ENCODE results near the gene ZBTB42. TPM values are rescaled to one million over a fixed set of nuclear protein-coding genes. Genes with fewer than 3 reads are reported as not detected.
"Not testable (repeated sequence)": the region's sequence is repeated elsewhere in the genome, so short reads cannot be mapped to it uniquely, and the experiment has no call there.

Gene ZBTB42
- total RNA-seq, 2 experiments from 2014 or later = 3.1 to 3.4 TPM

- peaks cover 2% of the 10 kb centered on the region for H3K36me3 Mint-ChIP-seq
- peak overlapping the region; percentile 45 for H3K27ac Mint-ChIP-seq
- intact Hi-C loops (cut with micrococcal nuclease) = no loop called here
- no peak overlapping the region for H3K4me3 Mint-ChIP-seq
- CTCF ChIA-PET = interaction anchor here (2.7 kb wide), 1 partner anchor 45 kb away, joined by 9 read pairs; no protein-coding TSS in a partner anchor
- peaks cover 20% of the 10 kb centered on the region for H3K4me1 Mint-ChIP-seq (ENCODE audit: low read depth)
- POLR2A ChIA-PET = no interaction called here
- no peaks in the 10 kb centered on the region for H3K27me3 Mint-ChIP-seq
- H3K9me3 Mint-ChIP-seq = no peaks in the 10 kb centered on the region
- DNase-seq = no peak
These were observed 12.4 kb downstream of the ZBTB42 start for GRCh38 chr14:104813286-104813685.

DNA sequence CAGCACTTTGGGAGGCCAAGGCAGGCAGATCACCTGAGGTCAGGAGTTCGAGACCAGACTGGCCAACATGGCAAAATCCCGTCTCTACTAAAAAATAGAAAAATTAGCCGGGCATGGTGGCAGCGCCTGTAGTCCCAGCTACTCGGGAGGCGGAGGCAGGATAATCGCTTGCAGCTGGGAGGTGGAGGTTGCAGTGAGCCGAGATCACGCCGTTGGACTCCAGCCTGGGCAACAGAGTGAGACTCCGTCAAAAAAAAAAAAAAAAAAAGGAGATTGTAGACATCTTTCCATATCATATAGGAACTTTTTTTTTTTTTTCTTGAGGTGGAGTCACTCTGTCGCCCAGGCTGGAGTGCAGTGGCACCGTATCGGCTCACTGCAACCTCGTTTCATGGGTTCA is 13.8 kb downstream of the ZBTB42 start:
- POLR2A ChIA-PET; DNase-seq; H3K9me3 Mint-ChIP-seq; H3K36me3 Mint-ChIP-seq; H3K27me3 Mint-ChIP-seq; intact Hi-C loops (cut with micrococcal nuclease): not testable (repeated sequence)
- peak overlapping the region; percentile 88 for H3K27ac Mint-ChIP-seq
- peak overlapping the region; percentile 91 for H3K4me3 Mint-ChIP-seq
- peaks cover 20% of the 10 kb centered on the region for H3K4me1 Mint-ChIP-seq (ENCODE audit: low read depth)
- CTCF ChIA-PET = interaction anchor here (0.7 kb wide), 1 partner anchor 59 kb away, joined by 3 read pairs; no protein-coding TSS in a partner anchor

GRCh38 chr14:104816616-104816884 is 15.6 kb downstream of the ZBTB42 start:
- Mint-ChIP-seq H3K9me3 (no peaks in the 10 kb centered on the region), H3K4me3 (peak overlapping the region; percentile 91), H3K27ac (peak overlapping the region; percentile 87), H3K36me3 (peaks cover 2% of the 10 kb centered on the region), H3K4me1 (ENCODE audit: low read depth) (peaks cover 20% of the 10 kb centered on the region), H3K27me3 (no peaks in the 10 kb centered on the region)
- no peak for DNase-seq
- ChIA-PET CTCF (no interaction called here), POLR2A (no interaction called here)
- intact Hi-C loops (cut with micrococcal nuclease) = no loop called here

- POLR2A ChIA-PET = no interaction called here
- no peak for DNase-seq
- peaks cover 20% of the 10 kb centered on the region for H3K4me1 Mint-ChIP-seq (ENCODE audit: low read depth)
- no peaks in the 10 kb centered on the region for H3K9me3 Mint-ChIP-seq
- intact Hi-C loops (cut with micrococcal nuclease) = no loop called here
- H3K4me3 Mint-ChIP-seq = peak overlapping the region; percentile 8
- H3K27me3 Mint-ChIP-seq = no peaks in the 10 kb centered on the region
- CTCF ChIA-PET = interaction anchor here (1.2 kb wide), 2 partner anchors 18 to 49 kb away, joined by 3 to 4 read pairs; partner anchors contain the start of gene ZBTB42
- H3K27ac Mint-ChIP-seq = no peak overlapping the region
- peaks cover 2% of the 10 kb centered on the region for H3K36me3 Mint-ChIP-seq
These were observed 17.2 kb downstream of the ZBTB42 start for GRCh38 chr14:104817930-104818713.

DNA sequence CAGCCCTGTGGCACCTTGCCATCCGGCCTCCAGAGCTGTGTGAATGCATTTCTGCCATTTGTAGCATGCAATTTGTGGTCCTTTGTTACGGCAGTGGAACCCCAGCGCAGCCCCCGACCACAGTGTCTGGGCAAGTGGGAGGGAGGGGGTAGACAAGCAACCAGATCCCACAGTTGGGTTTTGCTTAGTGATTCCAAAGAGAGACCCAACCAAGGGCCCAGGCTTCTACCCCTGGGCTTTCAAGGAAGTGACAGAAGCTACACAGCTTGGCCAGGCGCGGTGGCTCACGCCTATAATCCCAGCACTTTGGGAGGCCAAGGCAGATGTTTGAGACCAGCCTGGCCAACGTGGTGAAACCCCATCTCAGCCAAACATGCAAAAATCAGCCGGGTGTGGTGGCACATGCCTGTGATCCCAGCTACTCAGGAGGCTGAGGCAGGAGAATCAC is 17.8 kb downstream of the ZBTB42 start:
- Mint-ChIP-seq H3K36me3 (no peaks in the 10 kb centered on the region), H3K4me1 (ENCODE audit: low read depth) (peaks cover 15% of the 10 kb centered on the region), H3K27ac (no peak overlapping the region), H3K27me3 (no peaks in the 10 kb centered on the region), H3K9me3 (no peaks in the 10 kb centered on the region), H3K4me3 (no peak overlapping the region)
- ChIA-PET POLR2A (no interaction called here), CTCF (interaction anchor here (1.0 to 1.2 kb wide), 3 partner anchors 18 to 50 kb away, joined by 3 to 4 read pairs (median 3); partner anchors contain the start of gene ZBTB42)
- DNase-seq = no peak
- intact Hi-C loops (cut with micrococcal nuclease) = no loop called here

GRCh38 chr14:104819361-104819781 is 18.5 kb downstream of the ZBTB42 start:
- Mint-ChIP-seq H3K9me3 (no peaks in the 10 kb centered on the region), H3K27ac (no peak overlapping the region), H3K27me3 (no peaks in the 10 kb centered on the region), H3K36me3 (no peaks in the 10 kb centered on the region), H3K4me3 (no peak overlapping the region), H3K4me1 (ENCODE audit: low read depth) (peaks cover 9% of the 10 kb centered on the region)
- no peak for DNase-seq
- CTCF ChIA-PET = interaction anchor here (1.0 to 1.2 kb wide), 2 partner anchors 49 to 50 kb away, joined by 3 to 4 read pairs; no protein-coding TSS in a partner anchor
- POLR2A ChIA-PET = no interaction called here
- intact Hi-C loops (cut with micrococcal nuclease) = no loop called here

DNA sequence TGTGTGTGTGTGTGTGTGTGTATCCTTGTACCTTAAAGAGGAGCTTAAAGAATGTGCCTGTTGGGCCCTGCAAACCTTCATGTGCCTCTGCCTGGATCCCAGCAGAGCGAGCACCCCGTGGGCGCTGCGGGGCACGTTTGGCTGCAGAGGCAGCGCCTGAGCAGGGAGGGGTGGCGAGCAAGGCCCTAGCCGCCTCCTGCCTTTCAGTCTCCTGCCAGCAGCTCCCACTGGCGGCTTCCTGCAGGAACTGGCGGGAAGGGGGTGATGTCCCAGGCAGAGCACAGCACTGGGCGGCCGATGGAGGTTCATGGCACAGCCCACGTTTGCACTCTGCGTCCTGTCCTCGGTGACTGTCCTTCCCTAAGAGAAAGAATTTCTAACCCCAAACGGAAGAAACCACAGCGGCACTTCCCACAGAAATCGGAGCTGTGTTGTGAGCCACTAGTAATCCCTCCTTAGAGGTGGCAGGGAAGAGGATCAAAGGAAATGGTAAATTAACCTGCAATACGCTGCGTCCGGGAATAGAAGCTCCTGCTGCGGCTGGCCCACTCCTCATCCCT is 19.8 kb downstream of the ZBTB42 start:
- intact Hi-C loops (cut with micrococcal nuclease) = no loop called here
- Mint-ChIP-seq H3K9me3 (no peaks in the 10 kb centered on the region), H3K27me3 (peaks cover 5% of the 10 kb centered on the region), H3K36me3 (no peaks in the 10 kb centered on the region), H3K4me3 (no peak overlapping the region), H3K4me1 (ENCODE audit: low read depth) (peaks cover 11% of the 10 kb centered on the region), H3K27ac (no peak overlapping the region)
- DNase-seq = no peak
- ChIA-PET CTCF (interaction anchor here (1.3 to 1.7 kb wide), 2 partner anchors 52 to 68 kb away, joined by 5 to 7 read pairs; partner anchors contain the start of gene SIVA1), POLR2A (no interaction called here)

DNA sequence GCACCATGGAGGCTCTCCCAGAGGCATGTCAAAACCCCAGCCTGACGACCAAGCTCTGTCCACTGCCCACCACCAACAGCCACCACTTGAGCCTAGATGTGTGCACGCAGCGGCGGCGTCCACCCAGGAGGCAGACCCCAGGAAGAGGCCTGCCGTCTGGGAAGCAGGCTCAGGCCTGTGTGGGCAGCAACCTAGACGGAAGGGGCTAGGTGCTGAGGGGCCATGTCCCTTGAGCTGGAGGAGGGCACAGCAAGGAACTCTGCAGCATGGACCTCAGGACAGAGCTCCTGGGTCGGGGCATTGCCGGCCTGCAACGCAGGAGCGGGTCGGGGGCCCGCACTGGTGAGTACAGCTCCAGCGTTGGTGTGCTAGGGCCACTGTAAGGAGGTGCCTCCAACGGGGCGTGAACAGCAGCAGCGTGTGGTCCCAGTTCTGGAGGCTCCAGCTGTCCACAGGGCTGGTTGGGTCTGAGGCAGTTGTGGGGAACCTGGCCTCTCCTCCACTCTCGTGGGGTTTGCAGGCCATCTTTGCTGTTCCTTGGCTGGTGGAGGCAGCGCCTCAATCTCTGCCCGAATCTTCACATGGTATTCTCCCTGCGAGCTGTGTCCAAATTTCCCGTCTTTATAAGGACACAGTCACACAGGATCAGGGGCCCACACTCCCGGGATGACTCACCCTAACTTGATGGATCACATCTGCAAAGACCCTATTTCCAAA is 20.5 kb downstream of the ZBTB42 start:
- Mint-ChIP-seq H3K36me3 (no peaks in the 10 kb centered on the region), H3K27ac (no peak overlapping the region), H3K4me1 (ENCODE audit: low read depth) (peaks cover 13% of the 10 kb centered on the region), H3K27me3 (peaks cover 5% of the 10 kb centered on the region), H3K9me3 (no peaks in the 10 kb centered on the region), H3K4me3 (no peak overlapping the region)
- ChIA-PET CTCF (interaction anchor here (1.3 to 1.7 kb wide), 2 partner anchors 53 to 69 kb away, joined by 5 to 7 read pairs; partner anchors contain the start of gene SIVA1), POLR2A (no interaction called here)
- intact Hi-C loops (cut with micrococcal nuclease) = no loop called here
- no peak for DNase-seq

DNA sequence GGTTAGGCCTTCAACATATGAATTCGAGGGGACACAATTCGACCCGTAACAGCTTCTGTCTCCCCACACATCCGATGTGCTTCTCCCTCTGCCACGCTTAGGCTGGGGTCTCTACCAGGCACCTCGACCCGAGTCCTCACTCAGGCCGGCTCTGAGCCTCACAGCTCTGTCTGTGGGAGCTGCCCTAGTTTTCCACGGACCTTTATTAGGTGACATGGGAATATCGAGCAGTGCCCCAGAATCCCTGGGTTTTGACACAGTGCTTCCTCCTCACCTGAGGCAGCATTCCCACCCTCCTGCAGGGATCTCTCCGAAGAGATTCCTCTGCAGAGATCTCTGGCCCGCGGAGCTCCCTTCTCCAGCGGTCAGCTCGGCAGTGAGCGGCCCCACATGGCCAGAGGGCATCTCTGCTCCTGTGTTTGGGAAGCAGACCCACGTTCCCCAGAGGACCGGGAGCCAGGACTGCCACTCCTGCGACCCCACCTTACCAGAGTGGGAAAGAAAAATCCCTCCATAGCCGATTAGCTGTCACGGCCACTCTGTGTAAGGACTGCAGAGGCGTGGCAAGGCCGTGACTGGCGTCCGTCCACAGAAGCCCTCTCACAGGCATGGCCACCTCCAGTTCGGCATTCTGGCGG is 21.2 kb downstream of the ZBTB42 start:
- H3K9me3 Mint-ChIP-seq = no peaks in the 10 kb centered on the region
- DNase-seq = no peak
- peaks cover 6% of the 10 kb centered on the region for H3K27me3 Mint-ChIP-seq
- intact Hi-C loops (cut with micrococcal nuclease) = no loop called here
- no peak overlapping the region for H3K4me3 Mint-ChIP-seq
- POLR2A ChIA-PET = no interaction called here
- H3K4me1 Mint-ChIP-seq (ENCODE audit: low read depth) = peaks cover 10% of the 10 kb centered on the region
- CTCF ChIA-PET = interaction anchor here (0.8 to 1.3 kb wide), 2 partner anchors 52 to 70 kb away, joined by 3 to 5 read pairs; partner anchors contain the start of gene SIVA1
- no peaks in the 10 kb centered on the region for H3K36me3 Mint-ChIP-seq
- no peak overlapping the region for H3K27ac Mint-ChIP-seq

GRCh38 chr14:104822821-104823615 is 22.1 kb downstream of the ZBTB42 start:
- Mint-ChIP-seq H3K4me3 (no peak overlapping the region), H3K4me1 (ENCODE audit: low read depth) (peaks cover 17% of the 10 kb centered on the region), H3K27ac (no peak overlapping the region), H3K36me3 (no peaks in the 10 kb centered on the region), H3K27me3 (peaks cover 6% of the 10 kb centered on the region), H3K9me3 (no peaks in the 10 kb centered on the region)
- POLR2A ChIA-PET = no interaction called here
- CTCF ChIA-PET = interaction anchor here (0.8 to 1.1 kb wide), 2 partner anchors 53 to 54 kb away, joined by 3 read pairs; no protein-coding TSS in a partner anchor
- DNase-seq = no peak
- intact Hi-C loops (cut with micrococcal nuclease) = no loop called here

- POLR2A ChIA-PET = no interaction called here
- intact Hi-C loops (cut with micrococcal nuclease) = no loop called here
- H3K27me3 Mint-ChIP-seq = peaks cover 6% of the 10 kb centered on the region
- H3K4me3 Mint-ChIP-seq = peak overlapping the region; percentile 74
- no peaks in the 10 kb centered on the region for H3K36me3 Mint-ChIP-seq
- no peak overlapping the region for H3K27ac Mint-ChIP-seq
- H3K4me1 Mint-ChIP-seq (ENCODE audit: low read depth) = peaks cover 17% of the 10 kb centered on the region
- H3K9me3 Mint-ChIP-seq = no peaks in the 10 kb centered on the region
- no peak for DNase-seq
- CTCF ChIA-PET = interaction anchor here (2.0 to 3.5 kb wide), 2 partner anchors 23 to 56 kb away, joined by 12 to 99 read pairs; partner anchors contain the start of gene ZBTB42
These were observed 23.6 kb downstream of the ZBTB42 start for GRCh38 chr14:104824353-104824997.
